SK-N-MC (cell line): ENCODE measurements around the gene RPS2.

Experiments
- EZH2 ChIP-seq: fragments of 200-600 bp; sonication (generic); IDR thresholded peaks from one replicate; pipeline ENCODE4 v1.6.1; 2017; ENCODE audit warnings: antibody characterized with exemption
- FOXP2 ChIP-seq: optimal IDR thresholded peaks from 2 replicates; pipeline ENCODE3; 2011; ENCODE audit warnings: mild to moderate bottlenecking, moderate library complexity; ENCODE audit not compliant: insufficient read depth; ENCODE audit errors: extremely low read length, control extremely low read depth

DNA sequence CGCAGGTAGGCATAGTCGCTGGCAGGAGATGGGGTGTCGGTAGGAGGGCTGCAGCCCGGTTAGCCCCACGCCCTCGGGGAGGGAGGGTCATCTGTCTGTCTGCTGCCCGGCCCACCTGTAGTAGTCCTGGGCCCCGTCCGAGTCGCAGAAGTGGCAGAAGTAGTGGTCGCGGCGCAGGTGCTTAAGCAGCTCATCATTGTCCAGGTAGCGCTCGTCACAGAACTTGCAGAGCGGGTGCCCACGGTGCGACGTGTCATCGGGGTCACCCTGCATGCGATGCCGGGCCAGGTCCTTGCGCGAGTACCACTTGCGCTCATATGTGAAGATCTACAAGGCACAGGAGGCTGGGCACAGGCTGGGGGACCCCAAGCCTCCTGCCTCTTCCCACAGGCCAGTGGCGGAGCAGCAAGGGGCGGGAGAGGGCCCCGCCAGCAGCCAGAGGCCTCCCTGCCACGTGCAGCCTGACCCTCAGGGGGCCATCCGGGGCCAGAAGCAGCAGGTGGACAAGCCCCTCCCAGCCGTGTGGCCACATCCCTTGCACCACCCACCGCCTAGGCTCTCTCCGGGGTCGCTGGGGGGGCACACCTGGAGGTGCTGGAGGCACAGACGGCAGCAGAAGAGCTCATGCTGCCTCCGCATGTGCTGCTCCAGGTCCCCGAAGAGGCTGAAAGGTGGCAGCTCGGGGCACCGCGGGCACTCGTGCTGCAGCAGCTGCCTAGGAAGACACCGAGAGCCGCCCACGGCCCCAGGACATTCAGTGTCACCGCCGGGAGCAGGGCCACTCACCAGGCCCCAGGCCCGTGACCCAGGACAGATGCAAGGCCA is 38.0 kb upstream of the RPS2 start:
- no peak for TF ChIP-seq EZH2
- no peak for TF ChIP-seq FOXP2
